ENCODE measurements around the gene ROR1.

ROR1 gene

DNA sequence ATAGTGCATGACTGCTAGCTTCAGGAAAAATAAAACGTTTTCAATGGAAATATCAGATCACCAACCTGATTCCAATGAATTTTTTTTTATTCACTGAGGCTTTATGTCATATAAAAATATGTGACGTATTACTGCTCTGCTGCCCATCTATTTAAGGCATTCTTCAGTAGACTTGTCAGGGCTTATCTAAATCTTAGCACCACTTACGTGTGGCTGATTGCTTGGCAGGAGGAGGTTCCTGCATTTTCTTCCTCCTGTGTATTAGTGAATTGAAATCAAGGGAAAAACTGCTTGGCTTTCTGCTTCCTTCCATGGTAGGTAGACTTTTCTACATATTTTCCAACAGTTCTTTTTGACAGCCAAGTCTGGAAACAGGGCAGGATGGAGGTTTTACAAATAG, 80.3 kb downstream of the ROR1 start:
- DNase-seq, result no peak

DNA sequence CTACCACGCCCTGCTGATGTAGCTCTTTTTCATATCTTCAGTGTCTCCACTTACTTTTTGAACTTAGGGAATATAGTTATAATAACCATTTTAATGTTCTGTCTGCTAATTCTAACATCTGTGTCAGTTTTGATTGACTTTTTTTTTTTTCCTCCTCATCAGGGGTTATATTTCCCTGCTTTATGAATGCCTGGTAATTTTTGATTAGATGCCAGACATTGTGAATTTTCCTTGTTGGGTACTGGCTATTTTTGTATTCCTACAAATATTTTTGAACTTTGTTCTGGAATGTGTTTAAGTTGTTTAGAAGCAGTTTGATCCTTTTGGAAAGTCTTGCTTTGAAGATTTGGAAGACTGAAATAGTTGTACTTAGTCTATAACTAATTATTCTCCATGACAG, 82.1 kb downstream of the ROR1 start:
- no peak for DNase-seq

GRCh38 chr1:63856924-63857323, 83.1 kb downstream of the ROR1 start:
- DNase-seq, result no peak

DNA sequence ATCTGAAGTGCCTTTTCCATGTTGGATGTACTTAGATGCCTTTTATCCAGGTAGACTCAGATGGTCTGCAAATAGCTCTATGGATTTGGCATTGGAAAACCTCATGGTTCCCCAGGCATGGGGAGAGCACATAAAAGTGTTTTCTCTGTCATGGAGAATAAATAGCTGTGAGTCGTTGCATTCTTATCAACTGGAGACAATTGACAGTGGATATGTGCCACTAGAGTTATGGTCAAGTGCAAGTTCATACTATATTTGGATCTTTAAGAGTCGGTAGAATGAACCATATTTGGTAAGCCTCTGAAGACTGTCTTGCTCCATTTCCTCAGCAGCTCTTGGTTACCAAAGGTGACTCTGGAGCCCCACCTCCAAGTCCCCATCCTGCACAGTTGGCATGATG, 83.7 kb downstream of the ROR1 start:
- no peak for DNase-seq

DNA sequence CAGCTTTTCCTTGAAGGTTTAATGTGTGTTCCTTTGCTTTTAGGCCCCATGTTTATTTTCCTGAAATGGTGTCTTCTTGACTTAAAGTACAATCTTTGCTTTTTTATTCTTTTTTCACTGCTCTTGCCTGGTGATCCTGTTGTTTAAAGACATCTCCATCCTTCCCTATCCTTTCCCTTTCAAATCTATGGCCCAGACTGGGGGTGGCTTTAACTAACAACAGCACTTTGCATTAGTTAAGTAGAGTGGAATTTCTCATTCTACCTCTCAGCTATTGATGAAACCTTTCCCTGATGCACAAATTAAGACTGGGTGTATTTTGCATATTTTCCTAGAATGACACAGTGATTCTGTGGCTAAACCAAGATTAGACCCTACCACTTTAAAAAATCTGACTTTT, 84.3 kb downstream of the ROR1 start:
- no peak for DNase-seq

- DNase-seq, result no peak
Measured at GRCh38 chr1:63859480-63860275, 85.9 kb downstream of the ROR1 start.

- DNase-seq, result no peak
Measured at GRCh38 chr1:63861052-63861691, 87.4 kb downstream of the ROR1 start.

DNA sequence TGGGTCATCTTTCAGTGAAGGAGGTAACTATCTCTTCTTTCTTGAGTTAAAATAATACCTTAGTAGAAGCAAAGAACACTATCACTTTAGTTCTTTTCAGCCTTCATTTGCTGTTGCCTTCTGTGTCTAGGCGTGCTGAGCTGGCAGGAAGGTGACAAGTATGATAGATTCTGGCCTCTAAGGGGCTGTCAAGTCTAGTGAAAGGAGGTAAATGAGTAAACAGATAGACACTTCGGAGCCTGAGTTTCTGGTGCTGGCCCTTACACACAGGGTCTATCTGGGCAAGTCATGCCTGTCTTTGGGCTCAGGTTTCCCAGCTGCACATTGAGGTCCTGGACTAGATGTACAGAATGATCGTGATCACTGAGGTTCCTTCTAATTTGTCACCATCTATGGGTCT, 89.3 kb downstream of the ROR1 start:
- DNase-seq, result no peak

DNA sequence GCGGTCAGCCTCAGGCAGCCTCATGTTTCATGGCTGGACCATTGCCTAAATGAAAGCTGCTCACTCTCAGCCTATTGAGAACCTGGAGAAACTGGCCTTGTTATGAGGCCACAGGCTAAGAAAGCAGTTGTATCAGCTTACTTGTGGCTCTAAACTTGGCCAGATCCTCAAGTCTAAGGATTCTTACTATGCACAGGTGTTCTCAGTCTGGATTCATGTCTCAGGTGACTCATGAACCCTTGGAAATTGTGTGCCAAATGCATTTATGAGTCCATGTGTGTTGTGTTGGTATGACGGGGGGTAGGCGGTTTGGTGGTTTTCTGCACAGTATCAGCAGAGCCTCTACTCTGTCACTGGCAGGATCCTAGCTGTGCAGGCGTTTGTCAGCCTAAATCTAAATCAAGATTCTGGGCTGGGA, 90.4 kb downstream of the ROR1 start:
- DNase-seq, result no peak

- no peak for DNase-seq
Measured at GRCh38 chr1:63865561-63865960, 91.7 kb downstream of the ROR1 start.

- DNase-seq, result peak in 1 of 51 donors; percentile 16
Measured at GRCh38 chr1:63866084-63866483, 92.3 kb downstream of the ROR1 start.

DNA sequence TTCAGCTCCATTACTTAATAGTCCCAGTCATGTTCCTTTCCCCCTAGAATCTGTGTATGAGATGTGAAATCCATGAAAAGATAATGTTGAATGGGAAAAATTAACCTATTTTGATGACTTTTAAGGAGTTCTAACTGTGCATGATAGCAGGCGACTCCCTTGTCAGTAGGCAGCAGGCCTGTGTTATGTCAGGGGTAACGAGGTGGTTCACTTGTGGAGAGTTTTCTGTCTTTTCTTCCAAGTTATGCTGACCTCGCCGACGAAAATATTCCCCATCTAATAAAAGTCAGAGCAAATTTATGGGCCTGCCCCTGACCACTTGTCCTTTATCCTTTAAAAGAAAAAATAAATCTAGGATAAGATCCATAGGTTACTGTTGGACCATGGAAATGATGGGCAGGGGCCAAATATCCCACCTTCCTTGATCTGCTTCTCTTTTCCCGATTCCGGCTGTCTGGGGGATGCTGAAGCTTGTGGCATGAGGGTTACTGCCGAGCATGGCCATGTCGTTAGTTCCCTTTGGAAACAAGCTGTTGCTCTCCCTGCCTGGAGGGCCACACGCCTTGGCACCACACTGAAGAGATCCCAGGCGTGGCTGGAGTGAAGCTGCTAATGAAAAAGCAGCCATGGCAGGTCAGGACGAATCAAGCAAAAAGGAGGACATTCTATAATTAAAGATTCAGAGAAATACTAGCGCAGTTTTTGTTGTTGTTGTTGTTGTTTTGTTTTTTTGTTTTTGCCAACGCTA, 93.8 kb downstream of the ROR1 start:
- DNase-seq, result no peak

GRCh38 chr1:63868268-63868781, 94.5 kb downstream of the ROR1 start:
- no peak for DNase-seq

DNA sequence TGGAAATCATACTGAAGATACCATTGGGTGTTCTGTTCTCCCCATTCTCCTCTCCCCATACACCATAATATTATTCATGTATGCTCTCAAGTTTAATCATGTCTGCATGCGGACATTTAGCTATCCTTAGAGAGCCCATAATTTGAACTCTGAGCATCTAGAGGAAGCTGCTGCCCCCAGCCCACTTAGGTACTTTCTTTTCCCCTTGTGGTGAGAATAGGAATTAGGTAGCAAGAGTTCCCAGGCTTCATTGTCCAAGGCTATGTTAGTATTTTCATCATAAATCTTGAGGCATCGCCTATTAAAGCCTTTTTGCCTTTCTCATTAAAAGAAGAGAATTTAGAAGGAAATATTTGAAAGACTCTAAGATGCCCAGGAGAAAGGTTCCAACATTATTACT, 96.3 kb downstream of the ROR1 start:
- DNase-seq, result no peak

GRCh38 chr1:63871463-63871862, 97.6 kb downstream of the ROR1 start:
- no peak for DNase-seq

- no peak for DNase-seq
Measured at GRCh38 chr1:63873751-63874150, 99.9 kb downstream of the ROR1 start.

DNA sequence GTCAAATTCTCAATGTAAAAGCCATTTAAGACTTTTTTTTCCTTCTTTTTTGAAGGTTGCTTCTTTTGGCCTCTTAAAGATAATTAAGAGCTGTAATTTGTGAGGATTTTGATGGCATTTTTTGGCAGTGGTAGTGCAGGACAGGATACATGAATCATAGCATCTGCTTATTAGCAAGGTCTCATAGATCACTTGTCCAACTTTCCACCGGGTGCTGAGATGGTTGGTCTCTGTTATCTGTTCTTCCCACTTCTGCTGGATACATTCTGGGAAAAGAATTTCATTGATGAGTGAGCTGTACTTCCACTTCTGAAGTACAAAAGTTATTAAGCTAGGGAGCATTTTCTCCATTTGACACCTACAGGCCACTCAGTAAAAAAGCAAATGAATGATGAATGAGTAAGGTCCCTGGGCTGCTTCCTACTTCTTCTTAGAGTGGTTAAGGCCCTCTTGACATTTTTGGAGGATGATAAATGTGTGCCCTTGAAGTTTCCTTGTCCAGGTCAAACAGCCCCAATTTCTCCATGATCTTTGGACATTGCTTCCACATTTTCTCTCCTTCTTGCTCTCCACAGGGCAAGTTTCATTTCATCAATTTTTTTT, 100.6 kb downstream of the ROR1 start:
- DNase-seq, result no peak

DNA sequence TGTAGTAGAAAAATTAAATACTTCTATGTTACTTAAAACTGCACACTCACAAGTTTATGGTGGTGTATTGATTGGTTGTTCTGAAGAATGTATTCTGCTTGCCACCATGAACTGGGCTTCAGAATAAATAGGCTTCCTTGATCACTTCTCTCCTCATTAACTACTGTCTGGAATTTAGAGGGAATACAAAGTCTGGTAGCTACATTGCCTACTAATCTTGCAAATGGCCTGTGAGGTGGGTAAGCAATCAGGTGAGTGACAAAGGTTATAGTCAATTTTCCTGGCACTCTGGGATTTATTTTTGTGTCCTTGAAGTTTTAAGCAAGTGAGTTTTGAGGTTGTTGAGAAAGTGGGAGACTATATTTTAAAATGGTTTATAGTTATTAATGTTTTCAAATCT, 101.8 kb downstream of the ROR1 start:
- no peak for DNase-seq

- no peak for DNase-seq
Measured at GRCh38 chr1:63877021-63877767, 103.4 kb downstream of the ROR1 start.

DNA sequence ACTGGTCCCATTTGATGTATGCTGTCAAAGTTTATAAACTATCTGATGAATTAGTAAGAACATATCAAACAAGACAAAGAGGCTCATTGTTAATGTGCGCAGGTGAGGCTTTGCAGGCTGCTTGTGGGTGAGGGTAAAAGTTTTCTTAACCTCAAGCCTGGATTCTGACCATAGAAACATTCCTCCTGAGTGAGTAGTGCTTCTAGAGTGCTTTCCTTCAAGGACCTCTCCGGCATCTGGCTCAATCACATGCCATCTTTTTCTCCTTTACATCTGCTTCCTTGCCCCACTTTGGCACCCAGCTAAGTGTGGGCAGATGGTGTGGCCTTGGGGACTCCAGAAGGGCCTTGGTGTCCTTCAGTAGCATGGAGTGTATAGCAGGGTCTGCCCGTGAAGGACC, 104.0 kb downstream of the ROR1 start:
- DNase-seq, result no peak

GRCh38 chr1:63878932-63879331, 105.1 kb downstream of the ROR1 start:
- no peak for DNase-seq
